HEK293T (cell line): ENCODE results near the gene ASTN2.

ENCODE experiments used
- FOXK2 ChIP-seq: fragments of 450-650 bp; IDR thresholded peaks from 2 replicates; pipeline ENCODE4 v1.6.1; 2016; ENCODE audit warnings: mild to moderate bottlenecking
- HDGF ChIP-seq: fragments of 450-650 bp; IDR thresholded peaks from 2 replicates; pipeline ENCODE4 v1.6.1; 2017; ENCODE audit warnings: antibody characterized with exemption, borderline replicate concordance
- L3MBTL2 ChIP-seq: fragments of 450-650 bp; conservative IDR thresholded peaks from 2 replicates; pipeline ENCODE4 v1.6.1; 2016; ENCODE audit warnings: mild to moderate bottlenecking
- PKNOX1 ChIP-seq: fragments of 450-650 bp; IDR thresholded peaks from 2 replicates; pipeline ENCODE4 v1.6.1; 2016

GRCh38 chr9:116966199-116966598 is 448.7 kb downstream of the ASTN2 start:
- TF ChIP-seq FOXK2 (no peak), HDGF (no peak), L3MBTL2 (no peak), PKNOX1 (no peak)
